ENCODE measurements around the gene PLCD1. TPM values are rescaled to one million over a fixed set of nuclear protein-coding genes. Genes with fewer than 3 reads are reported as not detected.
A peak's percentile ranks its signal among the peaks of the same experiment; 100 is the strongest.

The PLCD1 gene
- total RNA-seq, 1 donor from 2014 or later, result 19.0 TPM

DNA sequence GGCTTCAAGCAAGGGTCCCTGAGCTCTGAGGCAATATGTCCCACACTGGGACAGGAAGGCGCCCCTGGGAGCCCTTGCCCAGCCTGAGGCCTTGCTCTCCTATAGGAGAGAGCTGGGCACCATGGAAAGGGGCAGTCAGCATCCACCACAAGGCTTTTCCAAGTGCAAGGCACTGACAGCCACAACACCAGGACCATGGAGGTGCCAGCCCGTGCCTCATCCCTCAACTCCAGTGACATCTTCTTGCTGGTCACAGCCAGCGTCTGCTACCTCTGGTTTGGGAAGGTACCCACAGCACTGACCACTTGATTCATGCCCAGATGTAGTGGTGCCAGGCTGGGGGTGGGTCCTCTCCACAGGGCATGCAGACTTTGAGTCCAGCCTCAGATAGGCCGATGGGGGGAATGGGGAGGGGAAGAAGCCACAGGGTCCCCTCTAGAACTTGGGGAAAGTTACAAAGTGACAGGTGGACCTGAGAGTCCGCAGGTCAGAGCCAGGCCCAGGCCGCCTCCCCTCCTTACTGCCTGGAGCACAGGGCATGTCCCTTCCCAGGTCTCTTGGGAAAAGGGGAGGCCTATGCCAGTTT lies 27.1 kb downstream of the PLCD1 start:
- Histone ChIP-seq H3K36me3 (ENCODE audit: control insufficient read depth, insufficient read depth, low read length) (no peaks in the 10 kb centered on the region), H3K27me3 (ENCODE audit: control insufficient read depth, insufficient read depth, low read length) (no peaks in the 10 kb centered on the region), H3K4me3 (ENCODE audit: low read depth, low read length) (no peak overlapping the region)
- TF ChIP-seq, protein P1, sequence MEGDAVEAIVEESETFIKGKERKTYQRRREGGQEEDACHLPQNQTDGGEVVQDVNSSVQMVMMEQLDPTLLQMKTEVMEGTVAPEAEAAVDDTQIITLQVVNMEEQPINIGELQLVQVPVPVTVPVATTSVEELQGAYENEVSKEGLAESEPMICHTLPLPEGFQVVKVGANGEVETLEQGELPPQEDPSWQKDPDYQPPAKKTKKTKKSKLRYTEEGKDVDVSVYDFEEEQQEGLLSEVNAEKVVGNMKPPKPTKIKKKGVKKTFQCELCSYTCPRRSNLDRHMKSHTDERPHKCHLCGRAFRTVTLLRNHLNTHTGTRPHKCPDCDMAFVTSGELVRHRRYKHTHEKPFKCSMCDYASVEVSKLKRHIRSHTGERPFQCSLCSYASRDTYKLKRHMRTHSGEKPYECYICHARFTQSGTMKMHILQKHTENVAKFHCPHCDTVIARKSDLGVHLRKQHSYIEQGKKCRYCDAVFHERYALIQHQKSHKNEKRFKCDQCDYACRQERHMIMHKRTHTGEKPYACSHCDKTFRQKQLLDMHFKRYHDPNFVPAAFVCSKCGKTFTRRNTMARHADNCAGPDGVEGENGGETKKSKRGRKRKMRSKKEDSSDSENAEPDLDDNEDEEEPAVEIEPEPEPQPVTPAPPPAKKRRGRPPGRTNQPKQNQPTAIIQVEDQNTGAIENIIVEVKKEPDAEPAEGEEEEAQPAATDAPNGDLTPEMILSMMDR (IDR thresholded peaks at IDR 0.05; ENCODE audit: insufficient read depth, low read length, poor library complexity, severe bottlenecking), result no peak
- DNase-seq (ENCODE audit: low read depth), result no peak

DNA sequence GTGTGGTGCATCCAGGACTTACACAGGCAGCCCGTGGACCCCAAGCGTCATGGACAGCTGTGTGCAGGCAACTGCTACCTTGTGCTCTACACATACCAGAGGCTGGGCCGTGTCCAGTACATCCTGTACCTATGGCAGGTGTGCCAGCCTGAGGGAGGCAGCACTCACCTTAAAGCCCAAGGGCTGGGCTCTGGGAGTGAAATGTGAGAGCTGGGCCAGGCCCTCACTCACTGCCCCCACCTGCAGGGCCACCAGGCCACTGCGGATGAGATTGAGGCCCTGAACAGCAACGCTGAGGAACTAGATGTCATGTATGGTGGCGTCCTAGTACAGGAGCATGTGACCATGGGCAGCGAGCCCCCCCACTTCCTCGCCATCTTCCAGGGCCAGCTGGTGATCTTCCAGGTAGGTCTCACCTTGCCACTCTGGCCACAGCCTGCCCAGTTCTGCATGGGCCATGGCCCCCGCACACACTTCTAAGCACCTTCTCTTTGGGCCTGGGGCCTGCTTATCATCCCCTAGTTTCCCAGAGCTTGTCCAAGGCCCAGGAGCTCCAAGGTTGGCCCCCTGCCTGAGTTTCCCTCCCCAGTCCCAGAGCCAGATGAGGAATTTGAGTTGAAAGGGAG lies 27.9 kb downstream of the PLCD1 start:
- no peak for DNase-seq (ENCODE audit: low read depth)
- TF ChIP-seq, protein P1 (IDR thresholded peaks at IDR 0.05; ENCODE audit: insufficient read depth, low read length, poor library complexity, severe bottlenecking), result peak; percentile 30
- no peak overlapping the region for H3K4me3 ChIP-seq (ENCODE audit: low read depth, low read length)
- no peaks in the 10 kb centered on the region for H3K36me3 ChIP-seq (ENCODE audit: control insufficient read depth, insufficient read depth, low read length)
- no peaks in the 10 kb centered on the region for H3K27me3 ChIP-seq (ENCODE audit: control insufficient read depth, insufficient read depth, low read length)

DNA sequence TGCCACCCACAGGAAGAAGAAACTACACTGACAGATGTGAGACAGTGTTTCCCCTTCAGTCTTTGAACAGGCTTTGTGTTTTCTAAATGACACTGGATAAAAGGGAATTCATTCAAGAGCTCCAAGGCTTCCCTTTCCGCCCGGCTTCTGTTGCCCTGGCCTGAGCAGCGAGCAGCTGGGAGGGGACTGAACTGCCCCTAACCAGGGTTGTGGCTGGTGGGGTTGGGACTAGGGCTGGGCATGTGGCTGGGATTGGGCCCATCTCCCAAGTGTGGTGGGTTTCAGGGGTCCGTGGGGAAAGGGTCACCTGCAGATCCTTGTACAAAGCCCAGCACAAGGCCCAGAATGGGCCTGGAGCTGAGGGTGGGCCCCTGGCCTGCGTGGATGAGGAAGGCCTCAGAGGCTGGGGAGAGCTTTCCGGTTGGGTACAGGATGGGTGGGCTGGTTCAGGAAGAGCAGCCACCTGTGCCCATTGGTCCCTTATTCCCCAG lies 28.4 kb downstream of the PLCD1 start:
- no peaks in the 10 kb centered on the region for H3K27me3 ChIP-seq (ENCODE audit: control insufficient read depth, insufficient read depth, low read length)
- no peaks in the 10 kb centered on the region for H3K36me3 ChIP-seq (ENCODE audit: control insufficient read depth, insufficient read depth, low read length)
- no peak overlapping the region for H3K4me3 ChIP-seq (ENCODE audit: low read depth, low read length)
- DNase-seq (ENCODE audit: low read depth), result no peak
- TF ChIP-seq, protein P1 (IDR thresholded peaks at IDR 0.05; ENCODE audit: insufficient read depth, low read length, poor library complexity, severe bottlenecking), result no peak

DNA sequence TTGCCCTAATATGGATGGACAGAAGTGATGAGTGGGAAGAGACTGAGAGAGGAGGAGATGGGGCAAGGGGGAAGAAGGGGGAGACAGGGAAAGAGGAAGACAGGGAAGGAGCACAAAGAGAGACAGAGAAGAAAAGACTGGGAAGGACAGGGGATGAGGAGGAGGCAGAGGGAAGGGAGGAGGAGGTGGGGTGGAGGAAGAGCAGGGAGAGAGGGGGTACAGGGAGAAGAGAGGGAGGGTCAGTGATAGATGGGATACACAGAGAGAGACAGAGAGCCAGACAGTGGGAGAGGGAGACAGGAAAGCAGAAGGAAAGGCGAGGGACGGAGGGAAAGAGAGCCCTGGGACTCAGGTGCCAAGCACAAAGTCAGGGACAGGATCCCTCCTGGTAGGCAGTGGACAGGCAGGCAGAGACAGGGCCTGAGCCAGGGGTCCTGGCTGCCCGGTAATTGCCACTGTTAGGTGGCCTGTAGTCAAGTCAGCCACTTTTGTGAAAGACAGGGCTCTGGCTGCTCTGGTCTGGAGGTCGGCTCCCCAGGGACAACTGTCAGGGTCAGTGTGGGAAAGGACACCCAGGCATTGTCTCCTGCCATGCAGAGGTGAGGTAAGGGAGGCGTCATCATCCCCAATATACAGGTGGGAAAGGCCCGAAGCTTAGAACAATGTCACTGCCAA lies 29.1 kb downstream of the PLCD1 start:
- no peak overlapping the region for H3K4me3 ChIP-seq (ENCODE audit: low read depth, low read length)
- TF ChIP-seq, protein P1 (IDR thresholded peaks at IDR 0.05; ENCODE audit: insufficient read depth, low read length, poor library complexity, severe bottlenecking), result no peak
- no peak for DNase-seq (ENCODE audit: low read depth)
- no peaks in the 10 kb centered on the region for H3K36me3 ChIP-seq (ENCODE audit: control insufficient read depth, insufficient read depth, low read length)
- H3K27me3 ChIP-seq (ENCODE audit: control insufficient read depth, insufficient read depth, low read length), result no peaks in the 10 kb centered on the region

- Histone ChIP-seq H3K27me3 (ENCODE audit: control insufficient read depth, insufficient read depth, low read length) (no peaks in the 10 kb centered on the region), H3K36me3 (ENCODE audit: control insufficient read depth, insufficient read depth, low read length) (no peaks in the 10 kb centered on the region), H3K4me3 (ENCODE audit: low read depth, low read length) (no peak overlapping the region)
- TF ChIP-seq, protein P1 (IDR thresholded peaks at IDR 0.05; ENCODE audit: insufficient read depth, low read length, poor library complexity, severe bottlenecking), result no peak
- no peak for DNase-seq (ENCODE audit: low read depth)
These were observed 29.6 kb downstream of the PLCD1 start for GRCh38 chr3:37999836-38000235.

Measured in kidney epithelial cell (primary cell).